Smooth muscle cell (in vitro differentiated cells): Measurements from ENCODE around the gene ASPM. TPM values are rescaled to one million over a fixed set of nuclear protein-coding genes. Genes with fewer than 3 reads are reported as not detected.

Experiments used
- DNase-seq: peaks from one replicate; lab custom pipeline; 2025; ENCODE audit not compliant: unreplicated experiment; lab: John Stamatoyannopoulos, UW
- H2AFZ ChIP-seq: fragments of 200-600 bp; sonication (generic); 2 replicates; pipeline ENCODE4 v1.6.0; 2016; ENCODE audit warnings: antibody characterized with exemption, low read depth, mild to moderate bottlenecking
- H3F3A ChIP-seq: fragments of 200-600 bp; sonication (generic); 2 replicates; pipeline ENCODE4 v1.6.0; 2017; ENCODE audit warnings: antibody characterized with exemption, low read depth
- H3K27ac ChIP-seq: fragments of 200-600 bp; sonication (generic); 2 replicates; pipeline ENCODE4 v1.5.1; 2016; ENCODE audit warnings: low read depth, mild to moderate bottlenecking
- H3K27me3 ChIP-seq: fragments of 200-600 bp; sonication (generic); 2 replicates; pipeline ENCODE4 v1.6.1; 2016; ENCODE audit warnings: low read depth, mild to moderate bottlenecking
- H3K36me3 ChIP-seq: fragments of 200-600 bp; sonication (generic); 2 replicates; pipeline ENCODE4 v1.5.1; 2016; ENCODE audit warnings: low read depth
- H3K4me1 ChIP-seq: fragments of 200-600 bp; sonication (generic); 2 replicates; pipeline ENCODE4 v1.5.1; 2016; ENCODE audit warnings: low read depth
- H3K4me2 ChIP-seq: fragments of 200-600 bp; sonication (generic); 2 replicates; pipeline ENCODE4 v1.6.0; 2016; ENCODE audit warnings: mild to moderate bottlenecking
- H3K4me3 ChIP-seq: fragments of 200-600 bp; sonication (generic); 2 replicates; pipeline ENCODE4 v1.5.1; 2016; ENCODE audit warnings: mild to moderate bottlenecking
- H3K79me2 ChIP-seq: fragments of 200-600 bp; sonication (generic); 2 replicates; pipeline ENCODE4 v1.6.0; 2016; ENCODE audit warnings: low read depth, mild to moderate bottlenecking
- H3K9ac ChIP-seq: fragments of 200-600 bp; sonication (generic); 2 replicates; pipeline ENCODE4 v1.6.0; 2016; ENCODE audit warnings: low read depth
- H3K9me3 ChIP-seq: fragments of 200-600 bp; sonication (generic); replicated peaks from 2 replicates; pipeline ENCODE4 v1.5.1; 2016; ENCODE audit warnings: low read depth
- H4K20me1 ChIP-seq: fragments of 200-600 bp; sonication (generic); 2 replicates; pipeline ENCODE4 v1.6.0; 2016; ENCODE audit warnings: low read depth
- WGBS: methylation state at CpG from one replicate; pipeline ENCODE4 v1.1.7; 2016; ENCODE audit warnings: low lambda C conversion rate; 5-methylcytosine and 5-hydroxymethylcytosine counted together
- polyA plus RNA-seq: library from polyadenylated mRNA; unstranded; fragments of >200 nt; fragmentation: Nextera tagmentation; extraction: Ambion mirVana; gene quantifications from 2 replicates; pipeline ENCODE4 v1.2.1, GENCODE V29; 2016
- total RNA-seq: library from RNA; depleted of rRNA; stranded (reverse); fragments of >200 nt; gene quantifications from 2 replicates; pipeline ENCODE4 v1.2.3, GENCODE V29; 2014
- TF ChIP-seq, protein P1 (sequence below): fragments of 200-600 bp; sonication (generic); IDR thresholded peaks from 2 replicates; pipeline ENCODE4 v1.5.1; 2017; ENCODE audit warnings: borderline replicate concordance, mild to moderate bottlenecking, antibody characterized with exemption; ENCODE audit not compliant: insufficient read depth, poor library complexity, severe bottlenecking

The ASPM gene
- total and polyA plus RNA-seq, 2 experiments from 2014 or later: 1.7 to 8.8 TPM

GRCh38 chr1:197149340-197149739, 2.9 kb upstream of the ASPM start:
- Histone ChIP-seq H3K9me3 (no peaks in the 10 kb centered on the region), H2AFZ (no peak overlapping the region), H3K4me3 (no peak overlapping the region), H3K79me2 (peaks cover 17% of the 10 kb centered on the region), H3K4me1 (peaks cover 3% of the 10 kb centered on the region), H3K4me2 (no peak overlapping the region), H3K9ac (no peak overlapping the region), H3F3A (no peaks in the 10 kb centered on the region), H3K36me3 (no peaks in the 10 kb centered on the region), H3K27ac (no peak overlapping the region), H3K27me3 (no peaks in the 10 kb centered on the region), H4K20me1 (no peaks in the 10 kb centered on the region)
- no peak for DNase-seq
- 91% methylated on average over 2 of the region's 2 CpGs for WGBS
- TF ChIP-seq, protein P1, sequence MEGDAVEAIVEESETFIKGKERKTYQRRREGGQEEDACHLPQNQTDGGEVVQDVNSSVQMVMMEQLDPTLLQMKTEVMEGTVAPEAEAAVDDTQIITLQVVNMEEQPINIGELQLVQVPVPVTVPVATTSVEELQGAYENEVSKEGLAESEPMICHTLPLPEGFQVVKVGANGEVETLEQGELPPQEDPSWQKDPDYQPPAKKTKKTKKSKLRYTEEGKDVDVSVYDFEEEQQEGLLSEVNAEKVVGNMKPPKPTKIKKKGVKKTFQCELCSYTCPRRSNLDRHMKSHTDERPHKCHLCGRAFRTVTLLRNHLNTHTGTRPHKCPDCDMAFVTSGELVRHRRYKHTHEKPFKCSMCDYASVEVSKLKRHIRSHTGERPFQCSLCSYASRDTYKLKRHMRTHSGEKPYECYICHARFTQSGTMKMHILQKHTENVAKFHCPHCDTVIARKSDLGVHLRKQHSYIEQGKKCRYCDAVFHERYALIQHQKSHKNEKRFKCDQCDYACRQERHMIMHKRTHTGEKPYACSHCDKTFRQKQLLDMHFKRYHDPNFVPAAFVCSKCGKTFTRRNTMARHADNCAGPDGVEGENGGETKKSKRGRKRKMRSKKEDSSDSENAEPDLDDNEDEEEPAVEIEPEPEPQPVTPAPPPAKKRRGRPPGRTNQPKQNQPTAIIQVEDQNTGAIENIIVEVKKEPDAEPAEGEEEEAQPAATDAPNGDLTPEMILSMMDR: no peak

- DNase-seq: no peak
- peak overlapping the region; percentile 88 for H2AFZ ChIP-seq
- no peak overlapping the region for H3K27ac ChIP-seq
- TF ChIP-seq, protein P1: no peak
- H3K4me2 ChIP-seq: peak overlapping the region; percentile 91
- H3F3A ChIP-seq: no peaks in the 10 kb centered on the region
- H3K9me3 ChIP-seq: no peaks in the 10 kb centered on the region
- no peaks in the 10 kb centered on the region for H4K20me1 ChIP-seq
- peak overlapping the region; percentile 44 for H3K9ac ChIP-seq
- H3K27me3 ChIP-seq: no peaks in the 10 kb centered on the region
- WGBS: 2% methylated on average over 11 of the region's 11 CpGs
- H3K79me2 ChIP-seq: peaks cover 26% of the 10 kb centered on the region
- H3K36me3 ChIP-seq: no peaks in the 10 kb centered on the region
- H3K4me3 ChIP-seq: peak overlapping the region; percentile 79
- H3K4me1 ChIP-seq: peaks cover 11% of the 10 kb centered on the region
Observed at GRCh38 chr1:197145446-197146024, 934 bp downstream of the ASPM start.

DNA sequence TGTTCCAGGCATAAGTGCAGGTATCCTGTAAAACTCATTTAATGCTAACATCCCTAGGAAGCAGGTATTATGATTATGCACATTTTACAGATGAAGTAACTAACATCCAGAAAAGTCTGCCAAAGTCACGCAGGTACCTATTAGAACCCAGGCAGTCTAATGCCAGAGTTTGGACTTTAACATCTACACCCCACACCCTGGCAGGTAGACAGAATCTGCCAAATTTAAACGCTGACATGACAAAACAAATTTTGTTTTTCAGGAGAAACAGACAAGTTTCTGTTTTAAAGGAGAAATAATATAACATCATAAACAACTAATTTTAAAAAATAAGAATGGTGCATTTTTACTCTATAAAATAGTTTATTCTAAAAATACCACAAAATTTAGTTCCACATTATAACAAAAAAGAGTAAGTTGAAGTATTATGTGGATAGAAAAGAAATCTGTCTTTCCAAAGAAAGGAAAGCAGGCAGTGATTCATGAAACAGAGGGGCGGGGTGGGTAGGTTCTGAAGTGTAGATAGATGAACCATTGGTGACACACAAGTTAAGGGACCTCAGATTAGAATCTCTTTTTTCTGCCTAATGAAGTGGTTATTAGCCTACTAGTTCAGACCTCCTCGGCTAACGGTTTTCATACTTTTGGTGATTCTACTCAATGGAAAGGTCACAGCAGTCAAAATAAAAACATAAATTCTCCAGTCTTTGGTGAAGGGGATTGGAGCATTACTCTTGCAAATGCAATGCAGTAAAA, 1.7 kb downstream of the ASPM start:
- H3K36me3 ChIP-seq: no peaks in the 10 kb centered on the region
- no peak for DNase-seq
- 37% methylated on average over 5 of the region's 5 CpGs for WGBS
- peaks cover 28% of the 10 kb centered on the region for H3K79me2 ChIP-seq
- no peaks in the 10 kb centered on the region for H3K9me3 ChIP-seq
- no peak overlapping the region for H3K27ac ChIP-seq
- H3F3A ChIP-seq: no peaks in the 10 kb centered on the region
- H3K4me1 ChIP-seq: peaks cover 11% of the 10 kb centered on the region
- no peak overlapping the region for H3K9ac ChIP-seq
- H3K27me3 ChIP-seq: no peaks in the 10 kb centered on the region
- peak overlapping the region; percentile 8 for H2AFZ ChIP-seq
- TF ChIP-seq, protein P1: no peak
- peak overlapping the region; percentile 79 for H3K4me3 ChIP-seq
- no peaks in the 10 kb centered on the region for H4K20me1 ChIP-seq
- H3K4me2 ChIP-seq: peak overlapping the region; percentile 91
